HEK293 (cell line): ENCODE data around the gene SPOCK1.

ENCODE experiments used
- CTCF ChIA-PET: fragments of 350-600 bp; formaldehyde crosslinking; extraction: SDS; loops from one replicate; lab custom pipeline; 2021; ENCODE audit warnings: antibody characterized with exemption; lab: Yijun Ruan, JAX
- POLR2A ChIA-PET: fragments of 300-600 bp; formaldehyde crosslinking; extraction: SDS; loops from one replicate; lab custom pipeline; 2020; ENCODE audit warnings: antibody characterized with exemption, inconsistent platforms; lab: Yijun Ruan, JAX
- H3K27ac ChIP-seq: fragments of 200-500 bp; sonication (Bioruptor generic); 2 replicates; pipeline ENCODE4 v1.5.1; 2014; ENCODE audit warnings: low read depth, low read length, control low read depth, inconsistent platforms; ENCODE audit errors: extremely low read depth
- H3K36me3 ChIP-seq, 2 experiments: fragments of 200-500 bp in 1 of 2; sonication (Bioruptor generic) in 1 of 2; 1 replicate in 1 of 2; 2 replicates in 1 of 2; pipeline ENCODE4 v1.5.1; 2014 to 2017; ENCODE audit warnings: inconsistent platforms in 2 of 2, low read length in 2 of 2; ENCODE audit not compliant: control insufficient read depth in 2 of 2, insufficient read depth in 1 of 2
- H3K4me1 ChIP-seq: fragments of 200-500 bp; sonication (Bioruptor generic); 2 replicates; pipeline ENCODE4 v1.5.1; 2014; ENCODE audit warnings: mild to moderate bottlenecking, low read length, inconsistent platforms; ENCODE audit not compliant: control insufficient read depth, insufficient read depth
- H3K4me3 ChIP-seq: 2 replicates; pipeline ENCODE4 v1.5.1; 2011; ENCODE audit warnings: low read depth, mild to moderate bottlenecking, control low read depth, low read length, moderate library complexity
- H3K9me3 ChIP-seq: fragments of 200-500 bp; sonication (Bioruptor generic); 2 replicates; pipeline ENCODE4 v1.5.1; 2014; ENCODE audit warnings: low read depth, low read length, inconsistent platforms; ENCODE audit not compliant: control insufficient read depth, insufficient read depth
- AEBP2 ChIP-seq: fragments of 450-650 bp; formaldehyde crosslinking; IDR thresholded peaks from 2 replicates; pipeline ENCODE4 v1.5.1; 2016; ENCODE audit warnings: missing biosample characterization, missing genetic modification characterization, borderline replicate concordance
- ATF2 ChIP-seq: fragments of 450-650 bp; formaldehyde crosslinking; IDR thresholded peaks from 2 replicates; pipeline ENCODE4 v1.5.1; 2016; ENCODE audit warnings: missing biosample characterization, missing genetic modification characterization, low read depth
- ELK4 ChIP-seq: IDR thresholded peaks from 2 replicates; pipeline ENCODE4 v1.6.1; 2011; ENCODE audit warnings: mild to moderate bottlenecking, low read depth, low read length, borderline replicate concordance
- KLF8 ChIP-seq: fragments of 450-650 bp; formaldehyde crosslinking; IDR thresholded peaks from 2 replicates; pipeline ENCODE4 v1.5.1; 2016; ENCODE audit warnings: missing biosample characterization, missing genetic modification characterization
- MYNN ChIP-seq: fragments of 450-650 bp; formaldehyde crosslinking; IDR thresholded peaks from 2 replicates; pipeline ENCODE4 v1.5.1; 2016; ENCODE audit warnings: missing biosample characterization, missing genetic modification characterization, borderline replicate concordance
- OSR2 ChIP-seq: fragments of 450-650 bp; formaldehyde crosslinking; IDR thresholded peaks from 2 replicates; pipeline ENCODE4 v1.5.1; 2016; ENCODE audit warnings: missing biosample characterization, missing genetic modification characterization
- ZFP3 ChIP-seq: fragments of 450-650 bp; formaldehyde crosslinking; IDR thresholded peaks from 2 replicates; pipeline ENCODE4 v1.5.1; 2016; ENCODE audit warnings: low read depth, missing biosample characterization, missing genetic modification characterization
- ZNF133 ChIP-seq: fragments of 450-650 bp; formaldehyde crosslinking; IDR thresholded peaks from 2 replicates; pipeline ENCODE4 v1.5.1; 2016; ENCODE audit warnings: missing biosample characterization, missing genetic modification characterization
- ZNF202 ChIP-seq: fragments of 450-650 bp; formaldehyde crosslinking; IDR thresholded peaks from 2 replicates; pipeline ENCODE4 v1.5.1; 2016; ENCODE audit warnings: missing biosample characterization, missing genetic modification characterization, borderline replicate concordance
- ZNF239 ChIP-seq: fragments of 450-650 bp; formaldehyde crosslinking; IDR thresholded peaks from 2 replicates; pipeline ENCODE4 v1.5.1; 2016; ENCODE audit warnings: missing biosample characterization, missing genetic modification characterization
- ZNF354C ChIP-seq: fragments of 450-650 bp; formaldehyde crosslinking; IDR thresholded peaks from 2 replicates; pipeline ENCODE4 v1.5.1; 2016; ENCODE audit warnings: missing biosample characterization, missing genetic modification characterization, low read depth, borderline replicate concordance
- ZNF426 ChIP-seq: fragments of 450-650 bp; formaldehyde crosslinking; IDR thresholded peaks from 2 replicates; pipeline ENCODE4 v1.5.1; 2017; ENCODE audit warnings: missing biosample characterization, missing genetic modification characterization, mild to moderate bottlenecking, inconsistent platforms, moderate library complexity
- ZNF48 ChIP-seq: fragments of 450-650 bp; formaldehyde crosslinking; IDR thresholded peaks from 2 replicates; pipeline ENCODE4 v1.5.1; 2016; ENCODE audit warnings: missing biosample characterization, missing genetic modification characterization
- ZNF558 ChIP-seq: fragments of 450-650 bp; formaldehyde crosslinking; IDR thresholded peaks from 2 replicates; pipeline ENCODE4 v1.5.1; 2016; ENCODE audit warnings: missing biosample characterization, missing genetic modification characterization
- ZNF585B ChIP-seq: fragments of 450-650 bp; formaldehyde crosslinking; IDR thresholded peaks from 2 replicates; pipeline ENCODE4 v1.5.1; 2016; ENCODE audit warnings: missing biosample characterization, missing genetic modification characterization
- ZNF626 ChIP-seq: fragments of 450-650 bp; sonication (Bioruptor Pico); formaldehyde crosslinking; IDR thresholded peaks from 2 replicates; pipeline ENCODE4 v1.5.1; 2018; ENCODE audit warnings: missing biosample characterization, missing genetic modification characterization, inconsistent platforms
- ZNF639 ChIP-seq: fragments of 450-650 bp; formaldehyde crosslinking; IDR thresholded peaks from 2 replicates; pipeline ENCODE4 v1.5.1; 2016; ENCODE audit warnings: missing biosample characterization, missing genetic modification characterization
- ZNF658 ChIP-seq: fragments of 450-650 bp; formaldehyde crosslinking; IDR thresholded peaks from 2 replicates; pipeline ENCODE4; 2016; ENCODE audit warnings: missing biosample characterization, missing genetic modification characterization
- ZNF776 ChIP-seq: fragments of 450-650 bp; formaldehyde crosslinking; IDR thresholded peaks from 2 replicates; pipeline ENCODE4 v1.5.0; 2017; ENCODE audit warnings: missing biosample characterization, missing genetic modification characterization, borderline replicate concordance
- ZNF777 ChIP-seq: fragments of 450-650 bp; formaldehyde crosslinking; IDR thresholded peaks from 2 replicates; pipeline ENCODE4 v1.5.1; 2017; ENCODE audit warnings: missing biosample characterization, missing genetic modification characterization, borderline replicate concordance
- ZSCAN18 ChIP-seq: fragments of 450-650 bp; formaldehyde crosslinking; IDR thresholded peaks from 2 replicates; pipeline ENCODE4 v1.5.1; 2016; ENCODE audit warnings: missing biosample characterization, missing genetic modification characterization
- ZSCAN4 ChIP-seq: fragments of 450-650 bp; formaldehyde crosslinking; IDR thresholded peaks from 2 replicates; pipeline ENCODE4 v1.5.1; 2017; ENCODE audit warnings: missing biosample characterization, missing genetic modification characterization
- ZXDB ChIP-seq: fragments of 450-650 bp; formaldehyde crosslinking; IDR thresholded peaks from 2 replicates; pipeline ENCODE4 v1.5.1; 2016; ENCODE audit warnings: missing biosample characterization, missing genetic modification characterization

Gene SPOCK1

GRCh38 chr5:137088175-137088574, 411.0 kb downstream of the SPOCK1 start:
- no peak for TF ChIP-seq ZNF658 (tag by site-specific recombination)
- TF ChIP-seq ZNF48 (tag by site-specific recombination), result no peak
- TF ChIP-seq ZNF133 (tag by site-specific recombination), result no peak
- TF ChIP-seq ZNF626 (tag by site-specific recombination), result no peak
- TF ChIP-seq ZNF239 (tag by site-specific recombination), result no peak
- no peak for TF ChIP-seq ELK4
- no peak for TF ChIP-seq MYNN (tag by site-specific recombination)
- no peak for TF ChIP-seq AEBP2 (tag by site-specific recombination)
- TF ChIP-seq, all 188 proteins: peak for 0
- Histone ChIP-seq H3K4me1 (peaks cover 13% of the 10 kb centered on the region), H3K27ac (no peak overlapping the region), H3K4me3 (no peak overlapping the region), H3K9me3 (no peaks in the 10 kb centered on the region), H3K36me3 (no peaks in the 10 kb centered on the region)
- CTCF ChIA-PET, result interaction anchor here (0.7 to 5.2 kb wide), 2 partner anchors 12 to 723 kb away, joined by 3 to 29 read pairs; no protein-coding TSS in a partner anchor
- POLR2A ChIA-PET, result no interaction called here

- H3K4me3 ChIP-seq, result no peak overlapping the region
- CTCF ChIA-PET, result interaction anchor here (0.6 to 5.2 kb wide), 4 partner anchors 10 to 1060 kb away, joined by 3 to 29 read pairs (median 4); no protein-coding TSS in a partner anchor
- peaks cover 6% of the 10 kb centered on the region; the same call in 1 of the 2 replicates for H3K4me1 ChIP-seq
- no peak for TF ChIP-seq ATF2
- TF ChIP-seq ZNF202, result no peak
- TF ChIP-seq ZXDB (tag by site-specific recombination), result no peak
- no peak for TF ChIP-seq ZFP3 (tag by site-specific recombination)
- no peak for TF ChIP-seq ZNF558 (tag by site-specific recombination)
- TF ChIP-seq ZNF585B (tag by site-specific recombination), result no peak
- TF ChIP-seq OSR2, result no peak
- no peak for TF ChIP-seq ZNF777 (tag by site-specific recombination)
- no peak for TF ChIP-seq KLF8 (tag by site-specific recombination)
- TF ChIP-seq ZNF776 (tag by site-specific recombination), result no peak
- no peak for TF ChIP-seq ZSCAN4 (tag by site-specific recombination)
- no peak for TF ChIP-seq ZNF426 (tag by site-specific recombination)
- no peak for TF ChIP-seq ZSCAN18 (tag by site-specific recombination)
- no peak for TF ChIP-seq ZNF354C
- no peak for TF ChIP-seq ZNF639 (tag by site-specific recombination)
- H3K36me3 ChIP-seq, result no peaks in the 10 kb centered on the region
- POLR2A ChIA-PET, result no interaction called here
- H3K9me3 ChIP-seq, result no peaks in the 10 kb centered on the region
- H3K27ac ChIP-seq, result no peak overlapping the region
These were observed 412.8 kb downstream of the SPOCK1 start for GRCh38 chr5:137086342-137086741.
